Neural cell (in vitro differentiated cells): ENCODE measurements around the gene SPECC1.

Experiments
- EP300 ChIP-seq: fragments of 450-650 bp; conservative IDR thresholded peaks from 2 replicates; pipeline ENCODE4 v1.6.1; 2014; ENCODE audit warnings: antibody characterized with exemption, mild to moderate bottlenecking, moderate library complexity; ENCODE audit not compliant: poor library complexity, severe bottlenecking
- EZH2 ChIP-seq: fragments of 200-600, 300-800 bp; shearing (Covaris generic), sonication (generic); IDR thresholded peaks from 2 replicates; pipeline ENCODE4 v1.6.1; 2014; ENCODE audit warnings: antibody characterized with exemption, low read length, borderline replicate concordance, mild to moderate bottlenecking; ENCODE audit not compliant: insufficient read depth, poor library complexity, severe bottlenecking
- POLR2AphosphoS5 ChIP-seq: IDR thresholded peaks from 2 replicates; pipeline ENCODE4 v1.6.1; 2012
- TF ChIP-seq, protein P1 (sequence below): fragments of 450-650 bp; IDR thresholded peaks from 2 replicates; pipeline ENCODE4 v1.5.1; 2014; ENCODE audit warnings: antibody characterized with exemption, mild to moderate bottlenecking, moderate library complexity; ENCODE audit not compliant: poor library complexity, severe bottlenecking

DNA sequence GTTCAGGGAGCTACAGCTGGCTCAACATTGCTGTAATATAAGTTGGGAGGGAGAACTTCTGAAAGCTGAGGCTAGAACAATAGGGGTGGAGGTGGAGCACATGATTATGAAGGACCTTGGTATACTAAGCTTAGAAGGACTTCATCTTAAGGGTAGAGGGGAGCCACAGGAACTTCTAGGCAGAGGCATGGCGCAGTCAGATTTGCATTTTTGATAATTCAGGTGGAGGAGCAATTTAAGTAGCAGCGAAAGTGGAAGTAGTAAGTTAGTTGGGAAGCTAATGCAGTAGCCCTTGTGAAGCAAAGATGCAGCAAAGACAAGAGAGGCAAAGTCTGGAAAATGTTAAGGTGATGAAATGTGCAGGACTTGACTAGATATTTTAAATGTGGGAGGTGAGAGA lies 144.1 kb downstream of the SPECC1 start:
- TF ChIP-seq POLR2AphosphoS5 (no peak), EP300 (no peak), EZH2 (no peak)
- TF ChIP-seq, protein P1, sequence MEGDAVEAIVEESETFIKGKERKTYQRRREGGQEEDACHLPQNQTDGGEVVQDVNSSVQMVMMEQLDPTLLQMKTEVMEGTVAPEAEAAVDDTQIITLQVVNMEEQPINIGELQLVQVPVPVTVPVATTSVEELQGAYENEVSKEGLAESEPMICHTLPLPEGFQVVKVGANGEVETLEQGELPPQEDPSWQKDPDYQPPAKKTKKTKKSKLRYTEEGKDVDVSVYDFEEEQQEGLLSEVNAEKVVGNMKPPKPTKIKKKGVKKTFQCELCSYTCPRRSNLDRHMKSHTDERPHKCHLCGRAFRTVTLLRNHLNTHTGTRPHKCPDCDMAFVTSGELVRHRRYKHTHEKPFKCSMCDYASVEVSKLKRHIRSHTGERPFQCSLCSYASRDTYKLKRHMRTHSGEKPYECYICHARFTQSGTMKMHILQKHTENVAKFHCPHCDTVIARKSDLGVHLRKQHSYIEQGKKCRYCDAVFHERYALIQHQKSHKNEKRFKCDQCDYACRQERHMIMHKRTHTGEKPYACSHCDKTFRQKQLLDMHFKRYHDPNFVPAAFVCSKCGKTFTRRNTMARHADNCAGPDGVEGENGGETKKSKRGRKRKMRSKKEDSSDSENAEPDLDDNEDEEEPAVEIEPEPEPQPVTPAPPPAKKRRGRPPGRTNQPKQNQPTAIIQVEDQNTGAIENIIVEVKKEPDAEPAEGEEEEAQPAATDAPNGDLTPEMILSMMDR: no peak
